LoVo (cell line): Measurements from ENCODE around the gene TBC1D22A.
"Not testable (repeated sequence)": the region's sequence is repeated elsewhere in the genome, so short reads cannot be mapped to it uniquely, and the experiment has no call there.

ENCODE experiments used
- DNase-seq: peaks from one replicate; pipeline ENCODE4 v3.0.0-alpha.2; 2016; ENCODE audit warnings: low spot score

TBC1D22A gene

GRCh38 chr22:47157486-47158270 lies 395.2 kb downstream of the TBC1D22A start:
- DNase-seq, result no peak

- no peak for DNase-seq
Observed at GRCh38 chr22:47158457-47158856, 396.0 kb downstream of the TBC1D22A start.

- DNase-seq, result no peak
Observed at GRCh38 chr22:47159592-47159991, 397.1 kb downstream of the TBC1D22A start.

- no peak for DNase-seq
Observed at GRCh38 chr22:47160141-47160541, 397.7 kb downstream of the TBC1D22A start.

GRCh38 chr22:47160781-47161520 lies 398.5 kb downstream of the TBC1D22A start:
- DNase-seq, result no peak

- no peak for DNase-seq
Observed at GRCh38 chr22:47161631-47162030, 399.2 kb downstream of the TBC1D22A start.

GRCh38 chr22:47162865-47163264 lies 400.4 kb downstream of the TBC1D22A start:
- no peak for DNase-seq

- DNase-seq, result no peak
Observed at GRCh38 chr22:47163481-47163855, 401.0 kb downstream of the TBC1D22A start.

- DNase-seq, result no peak
Observed at GRCh38 chr22:47163856-47164513, 401.5 kb downstream of the TBC1D22A start.

GRCh38 chr22:47164514-47165337 lies 402.3 kb downstream of the TBC1D22A start:
- no peak for DNase-seq

GRCh38 chr22:47165338-47166032 lies 403.0 kb downstream of the TBC1D22A start:
- DNase-seq, result no peak

GRCh38 chr22:47166033-47166404 lies 403.6 kb downstream of the TBC1D22A start:
- no peak for DNase-seq

- no peak for DNase-seq
Observed at GRCh38 chr22:47166446-47167016, 404.1 kb downstream of the TBC1D22A start.

GRCh38 chr22:47167056-47167455 lies 404.6 kb downstream of the TBC1D22A start:
- DNase-seq, result no peak

GRCh38 chr22:47167921-47168320 lies 405.5 kb downstream of the TBC1D22A start:
- not testable (repeated sequence) for DNase-seq

- no peak for DNase-seq
Observed at GRCh38 chr22:47168441-47168840, 406.0 kb downstream of the TBC1D22A start.

GRCh38 chr22:47168900-47169800 lies 406.7 kb downstream of the TBC1D22A start:
- no peak for DNase-seq

- DNase-seq, result no peak
Observed at GRCh38 chr22:47169801-47170140, 407.3 kb downstream of the TBC1D22A start.

- DNase-seq, result not testable (repeated sequence)
Observed at GRCh38 chr22:47170511-47171440, 408.3 kb downstream of the TBC1D22A start.
